HG03064 (cell line): ENCODE results near the gene EIF2S1.
"Not testable (repeated sequence)": the region's sequence is repeated elsewhere in the genome, so short reads cannot be mapped to it uniquely, and the experiment has no call there.

ENCODE experiments used
- ATAC-seq: cut with Tn5 transposase; IDR thresholded peaks from one replicate; pipeline ENCODE4 v1.9.1; 2021; ENCODE audit warnings: low read depth; ENCODE audit not compliant: unreplicated experiment

Gene EIF2S1

DNA sequence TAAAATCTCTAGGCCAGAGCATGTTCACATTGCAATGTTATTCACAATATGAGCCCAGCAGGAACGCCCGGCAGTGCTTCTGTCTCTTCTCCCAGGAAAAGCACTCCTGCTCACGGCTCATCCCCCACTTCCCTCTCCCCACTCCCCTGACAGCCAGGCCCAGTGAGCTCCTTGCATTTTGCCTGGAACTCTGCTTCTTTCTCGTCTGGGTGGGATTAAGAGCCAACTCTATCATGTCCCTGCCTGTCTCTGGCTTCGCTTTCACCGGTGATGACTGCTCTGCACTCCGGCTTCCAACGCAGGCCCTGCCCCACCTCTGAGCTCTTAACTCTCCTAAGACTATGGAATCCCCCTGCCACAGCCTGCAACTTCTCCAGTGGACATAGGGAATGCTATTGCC is 49.3 kb downstream of the EIF2S1 start:
- no peak for ATAC-seq

DNA sequence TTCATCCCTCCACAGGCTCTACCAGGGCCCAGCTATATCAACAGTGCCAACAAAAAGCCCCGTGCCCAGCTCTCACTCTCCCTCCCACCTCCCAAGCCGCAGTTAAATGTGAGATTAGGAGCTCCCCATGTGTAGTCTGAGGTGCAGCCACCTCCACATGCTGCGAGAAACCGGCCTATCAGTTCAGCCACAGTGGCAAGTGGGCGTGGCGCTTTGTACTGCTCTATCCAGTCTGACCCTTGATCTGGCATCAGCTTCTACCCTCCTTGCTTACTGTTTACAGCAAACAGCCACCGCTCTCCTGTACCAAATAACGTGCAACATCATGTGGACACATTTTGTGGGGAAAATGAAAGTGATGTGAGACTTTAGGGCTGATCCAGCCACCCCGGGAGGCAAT is 50.2 kb downstream of the EIF2S1 start:
- no peak for ATAC-seq

DNA sequence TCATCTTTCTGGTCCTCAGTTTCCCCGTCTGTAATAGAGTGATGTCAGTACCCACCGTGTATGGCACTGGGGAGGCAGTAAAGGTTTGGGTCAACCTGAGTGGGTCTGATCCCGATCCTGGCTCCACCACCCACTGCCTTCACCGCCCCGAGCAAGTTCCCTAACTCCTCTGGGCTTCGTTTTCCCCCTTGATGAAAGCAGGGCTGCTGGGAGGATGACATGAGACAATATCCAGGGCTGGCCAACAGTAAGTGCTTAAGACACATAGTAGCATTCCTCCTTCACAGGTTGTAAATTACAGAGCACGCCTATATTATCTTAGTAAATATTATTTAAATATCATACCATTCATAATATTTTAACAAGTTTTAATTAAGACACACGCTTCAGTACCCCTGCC is 51.2 kb downstream of the EIF2S1 start:
- ATAC-seq: no peak

DNA sequence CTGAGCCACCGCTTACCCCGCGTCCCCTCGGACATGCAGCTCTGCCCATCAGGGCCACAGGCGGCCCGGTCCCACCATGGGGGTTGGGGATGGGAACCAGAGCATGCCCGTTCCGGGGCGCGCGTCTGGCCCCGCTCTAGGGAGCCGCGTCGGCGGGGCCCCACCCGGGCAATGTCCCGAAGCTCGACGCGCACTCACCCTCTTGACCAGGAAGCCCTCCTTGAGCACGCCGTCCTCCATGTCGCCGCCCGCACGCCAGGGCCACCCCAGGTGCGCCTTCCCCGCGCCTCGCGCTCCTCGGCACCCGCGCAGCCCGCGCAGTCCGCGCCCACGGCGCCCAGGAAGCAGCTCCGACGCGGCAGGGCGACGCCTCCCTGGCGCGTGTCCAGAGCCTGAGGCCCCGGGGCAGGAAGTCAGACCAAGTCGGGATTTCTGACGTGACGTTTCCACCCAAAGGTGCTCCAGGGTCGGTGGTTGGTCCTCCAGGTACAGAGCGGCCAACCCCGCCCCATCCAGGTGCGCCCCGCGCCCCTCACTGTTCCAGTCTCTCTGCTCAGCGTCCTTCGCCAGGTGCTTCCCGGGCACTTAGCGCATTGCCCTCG is 51.8 kb downstream of the EIF2S1 start, which contains the start of gene PLEK2:
Gene PLEK2, minus strand, starts transcription at position 346 of the 602 bp plus-strand sequence. Its CDS starts 106 bp downstream, at position 240.
- ATAC-seq: no peak

DNA sequence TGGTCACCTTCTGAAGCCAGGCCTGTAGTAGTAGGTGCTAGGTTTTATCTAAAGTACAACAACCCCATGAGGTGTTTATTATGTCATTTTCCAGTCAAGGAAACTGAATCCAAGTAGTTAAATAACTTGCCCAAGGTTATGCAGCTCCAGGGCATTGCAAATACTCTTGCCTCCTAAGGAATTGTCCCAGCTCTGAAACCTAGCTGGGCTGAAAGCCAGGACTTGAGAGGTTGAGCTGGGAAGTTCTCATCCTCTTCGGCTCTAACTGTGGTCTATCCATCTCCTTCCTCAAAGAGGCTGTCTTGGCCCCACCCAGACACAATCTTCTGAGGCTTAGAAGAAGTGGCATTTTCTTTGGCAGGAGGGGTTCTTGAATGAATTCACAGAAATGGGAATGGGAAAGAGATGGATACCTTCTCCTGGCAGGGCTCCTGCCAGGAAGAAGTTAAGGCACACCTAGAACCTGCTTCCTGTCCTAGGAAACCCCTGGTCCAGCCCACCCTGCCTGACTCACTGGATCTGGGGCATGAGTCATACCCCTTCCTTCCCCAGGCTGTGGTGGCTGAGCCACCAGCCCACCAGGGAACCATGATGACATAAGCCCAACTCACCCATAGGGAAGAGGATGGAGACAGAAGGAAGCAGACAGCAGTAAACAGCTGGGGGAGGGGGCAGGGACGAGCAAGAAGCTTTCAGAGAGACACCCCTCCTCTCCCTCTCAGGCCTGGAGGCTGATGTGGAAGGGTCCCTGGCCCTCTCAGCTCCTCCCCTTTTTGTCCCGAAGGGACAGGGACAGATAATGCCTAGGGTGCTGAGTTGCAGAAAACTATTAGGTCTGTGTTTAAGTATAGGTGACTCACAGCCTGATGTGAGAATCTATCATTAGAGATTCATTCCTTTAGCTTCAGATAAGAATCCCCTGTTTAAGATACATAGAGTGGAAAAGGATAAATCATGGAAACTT is 54.0 kb downstream of the EIF2S1 start:
- ATAC-seq: no peak

DNA sequence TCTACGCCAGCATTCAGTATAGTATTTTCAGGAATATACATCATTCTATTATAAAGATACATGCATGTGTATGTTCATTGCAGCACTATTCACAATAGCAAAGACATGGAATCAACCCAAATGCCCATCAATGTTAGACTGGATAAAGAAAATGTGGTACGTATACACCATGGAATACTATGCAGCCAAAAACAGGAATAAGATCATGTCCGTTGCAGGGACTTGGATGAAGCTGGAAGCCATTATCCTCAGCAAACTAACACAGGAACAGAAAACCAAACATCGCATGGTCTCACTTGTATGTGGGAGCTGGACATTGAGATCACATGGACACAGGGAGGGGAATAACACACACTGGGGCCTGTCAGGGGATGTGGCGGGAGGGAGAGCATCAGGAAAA is 55.5 kb downstream of the EIF2S1 start:
- ATAC-seq: not testable (repeated sequence)

DNA sequence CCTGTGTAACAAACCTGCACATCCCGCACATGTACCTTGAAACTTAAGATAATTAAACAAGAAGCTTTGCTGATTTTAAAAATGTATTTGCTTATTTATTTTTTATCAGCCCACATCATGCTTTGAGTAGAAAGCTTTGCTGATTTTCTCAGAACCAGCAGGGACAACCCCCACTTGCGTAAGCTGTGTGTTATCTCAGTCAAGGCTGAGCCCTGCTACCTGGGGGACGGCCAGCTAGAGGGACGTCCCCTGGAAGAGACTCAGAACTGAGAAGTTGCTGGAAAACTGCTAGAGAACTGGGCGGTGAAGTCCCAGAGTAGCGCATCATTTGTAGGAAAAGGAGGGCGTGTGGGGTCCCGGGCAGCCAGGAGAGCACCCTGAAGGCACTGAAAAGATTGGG is 56.0 kb downstream of the EIF2S1 start:
- ATAC-seq: no peak

DNA sequence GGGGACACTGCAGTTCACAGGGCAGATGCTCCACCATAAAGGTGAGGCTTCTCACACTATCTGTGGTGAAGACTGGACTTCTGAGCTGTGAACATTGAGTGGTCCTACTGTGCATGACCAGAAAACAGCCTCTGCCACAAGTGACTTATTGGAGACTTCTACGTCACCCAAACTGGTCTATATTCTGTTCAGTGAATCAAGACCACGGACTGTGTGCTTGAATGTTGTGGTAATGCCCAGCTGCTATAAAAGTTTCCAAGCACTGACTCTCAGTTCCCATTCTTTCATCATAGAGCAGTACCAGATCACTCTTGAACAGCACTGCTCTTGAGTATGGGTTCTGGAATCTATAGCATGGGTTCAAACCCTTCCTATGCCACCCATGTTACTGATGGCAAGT is 56.7 kb downstream of the EIF2S1 start:
- ATAC-seq: no peak

DNA sequence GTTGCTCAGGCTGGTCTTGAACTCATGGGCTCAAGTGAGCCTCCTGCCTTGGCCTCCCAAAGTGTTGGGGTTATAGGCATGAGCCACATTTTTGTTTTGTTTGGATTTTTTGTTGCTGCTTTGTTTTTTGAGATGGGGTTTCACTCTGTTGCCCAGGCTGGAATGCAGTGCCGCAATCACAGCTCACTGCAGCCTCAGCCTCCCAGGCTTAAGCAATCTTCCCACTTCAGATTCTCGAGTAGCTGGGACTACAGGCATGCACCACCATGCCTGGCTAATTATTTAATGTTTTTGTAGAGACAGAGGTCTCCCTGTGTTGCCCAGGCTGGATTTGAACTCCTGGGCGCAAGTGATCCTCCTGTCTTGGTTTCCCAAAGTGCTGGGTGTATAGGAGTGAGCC is 57.5 kb downstream of the EIF2S1 start:
- no peak for ATAC-seq

DNA sequence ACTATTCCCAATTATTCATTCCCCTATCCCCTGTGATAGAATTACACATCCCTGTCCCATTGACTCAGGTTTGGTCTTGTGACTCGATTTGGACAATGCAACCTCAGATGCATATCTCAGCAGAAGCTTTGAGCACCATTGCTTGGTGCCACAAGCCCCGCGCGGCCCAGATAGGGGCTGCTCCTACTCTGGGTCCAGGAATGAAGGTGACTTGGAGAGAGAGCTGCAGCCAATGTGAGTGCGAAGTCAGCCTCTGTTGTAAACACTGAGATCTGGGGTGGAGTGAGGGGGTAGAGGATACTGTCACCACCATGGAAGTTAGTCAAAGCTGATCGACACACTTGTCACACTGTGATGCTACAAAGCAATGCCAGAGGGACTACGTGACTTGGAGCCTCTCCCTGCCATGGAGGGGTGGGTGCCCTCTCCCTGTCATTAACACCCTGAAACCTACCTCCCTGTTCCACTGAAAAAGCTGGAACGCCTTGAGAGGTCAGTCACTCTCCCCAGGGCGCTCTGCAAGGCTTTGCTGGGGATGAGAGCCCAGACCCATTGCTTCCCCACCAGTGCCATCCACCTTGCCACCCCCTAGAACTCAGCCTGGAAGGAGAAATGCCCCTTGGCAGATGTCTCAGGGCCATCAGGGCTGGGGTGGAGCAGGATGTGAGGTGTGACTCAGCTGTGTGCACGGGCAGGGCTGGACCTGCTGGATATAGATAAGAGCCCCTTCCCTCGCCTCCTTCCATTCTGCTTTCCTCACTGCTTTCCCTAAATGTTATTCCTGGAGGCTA is 58.5 kb downstream of the EIF2S1 start:
- no peak for ATAC-seq

DNA sequence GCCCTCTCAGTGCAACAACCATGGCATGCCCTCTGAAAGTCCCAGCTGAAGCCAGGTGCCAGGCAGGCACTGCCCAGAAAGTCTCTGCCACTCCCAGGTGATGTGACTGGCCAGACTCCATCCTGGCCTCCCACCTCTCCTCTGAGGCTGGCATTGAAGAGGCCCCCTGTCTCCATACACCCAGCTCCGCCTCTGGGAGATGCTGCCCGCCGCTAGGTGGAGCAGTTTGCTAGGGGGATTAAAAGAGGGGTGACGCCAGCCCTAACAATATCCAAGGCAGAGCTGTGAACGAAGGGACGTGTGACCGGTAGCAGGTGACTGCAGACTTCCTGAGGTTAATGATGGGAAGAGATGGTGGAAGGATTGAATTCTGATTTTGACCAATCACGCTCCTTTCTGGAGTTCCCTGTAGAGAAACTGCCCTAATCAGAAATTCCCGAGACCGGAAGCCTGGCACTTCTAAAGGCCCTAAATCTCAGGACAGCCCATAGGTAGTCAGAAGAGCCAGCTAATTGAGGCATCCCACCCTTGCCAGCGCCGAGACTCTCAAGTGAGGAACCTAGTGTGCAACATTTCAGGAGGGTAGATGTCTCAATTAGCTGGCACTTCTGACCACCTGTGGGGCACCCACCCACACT is 60.1 kb downstream of the EIF2S1 start:
- no peak for ATAC-seq

DNA sequence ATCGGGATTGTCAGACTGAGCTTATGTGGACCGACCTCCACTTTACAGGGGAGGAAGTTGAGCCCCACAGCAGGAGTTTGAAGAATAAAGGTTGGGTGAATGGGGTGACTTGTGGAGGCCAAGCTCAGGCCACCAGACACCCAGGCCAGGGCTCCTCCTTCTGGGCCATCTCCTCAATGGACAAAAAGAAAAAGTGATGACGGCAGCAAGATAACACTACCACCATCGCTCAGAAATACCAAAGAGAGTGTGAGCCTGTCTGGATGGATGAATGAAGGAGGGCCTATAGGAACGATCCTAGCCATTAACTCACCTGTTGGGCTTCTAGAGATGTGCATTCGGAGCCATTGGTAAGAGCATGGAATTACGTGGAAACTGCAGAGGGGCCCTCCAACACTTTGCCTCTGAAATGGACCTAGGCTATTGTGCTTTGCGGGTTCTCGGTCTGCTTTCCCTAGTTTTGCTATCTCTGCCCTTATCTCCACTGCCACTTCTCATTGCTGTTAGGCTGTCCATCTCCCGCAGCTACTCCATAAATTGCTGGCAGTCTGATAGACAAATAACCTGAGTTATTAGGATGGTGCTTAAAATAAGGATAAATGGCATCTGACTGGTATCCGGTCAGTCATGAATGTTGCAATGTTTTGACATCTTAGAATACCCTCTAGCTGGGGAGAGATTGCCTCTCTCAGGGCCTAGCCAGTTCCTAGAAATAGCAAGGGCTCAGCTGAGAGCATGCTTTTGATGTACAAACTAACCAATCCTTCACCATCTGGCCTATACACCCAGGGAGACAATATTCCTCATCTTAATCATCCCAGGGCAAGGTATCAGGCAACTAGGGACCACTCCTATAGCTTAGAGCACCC is 61.5 kb downstream of the EIF2S1 start:
- ATAC-seq: no peak

DNA sequence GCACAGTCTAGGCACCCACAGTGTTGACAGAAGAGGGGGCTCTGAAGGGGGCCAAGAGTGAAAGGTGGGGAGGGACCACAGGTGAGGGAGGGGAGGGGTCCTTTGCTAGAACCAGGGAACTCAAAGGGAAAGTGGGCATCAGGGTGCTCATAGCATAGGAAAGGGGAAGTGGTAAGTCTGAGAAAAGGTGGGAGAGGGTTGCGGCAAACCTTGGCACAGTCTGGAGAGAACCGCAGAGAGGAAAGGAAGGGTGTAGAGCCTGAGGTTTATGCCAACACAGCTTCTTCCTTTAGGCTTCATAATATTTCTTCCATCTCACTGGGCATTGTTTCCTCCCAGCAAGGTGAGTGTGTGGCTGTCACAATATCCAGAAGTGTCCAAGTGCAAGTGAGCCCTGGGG is 63.3 kb downstream of the EIF2S1 start:
- no peak for ATAC-seq

DNA sequence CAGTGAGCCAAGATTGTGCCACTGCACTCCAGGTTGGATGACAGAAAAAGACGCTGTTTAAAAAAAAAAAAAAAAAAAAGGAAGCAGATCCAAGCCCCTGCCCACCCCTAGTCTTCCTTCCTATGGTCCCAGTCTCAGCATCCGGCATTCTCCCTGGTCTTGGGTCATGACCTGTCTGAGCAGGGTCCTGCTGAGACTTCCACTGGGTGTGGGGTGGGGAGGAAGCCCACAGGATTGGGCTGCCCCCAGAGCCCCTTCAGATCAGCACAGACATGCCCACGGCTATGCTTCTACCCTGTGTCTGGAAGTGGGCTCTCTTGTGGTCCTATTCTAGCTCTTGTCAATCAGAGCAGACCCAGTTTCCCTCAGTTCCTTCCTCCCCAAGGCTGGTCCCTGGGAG is 64.4 kb downstream of the EIF2S1 start:
- ATAC-seq: no peak

DNA sequence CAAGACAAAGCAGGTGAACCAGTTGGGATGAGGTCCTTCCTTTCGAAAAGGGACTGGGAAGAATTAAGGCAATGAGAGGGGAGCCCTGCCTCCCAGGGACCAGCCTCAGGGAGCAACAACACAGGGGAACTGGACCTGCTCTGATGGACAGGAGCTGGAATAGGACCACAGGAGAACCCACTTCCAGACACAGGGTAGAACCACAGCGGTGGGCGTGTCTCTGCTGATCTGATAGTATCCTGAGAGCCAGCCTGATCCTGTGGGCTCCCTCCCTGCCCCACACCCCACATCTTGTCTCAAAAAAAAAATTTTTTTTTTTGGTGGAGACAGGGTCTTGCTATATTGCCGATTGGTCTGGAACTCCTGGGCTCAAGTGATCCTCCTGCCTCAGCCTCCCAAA is 65.5 kb downstream of the EIF2S1 start:
- no peak for ATAC-seq

DNA sequence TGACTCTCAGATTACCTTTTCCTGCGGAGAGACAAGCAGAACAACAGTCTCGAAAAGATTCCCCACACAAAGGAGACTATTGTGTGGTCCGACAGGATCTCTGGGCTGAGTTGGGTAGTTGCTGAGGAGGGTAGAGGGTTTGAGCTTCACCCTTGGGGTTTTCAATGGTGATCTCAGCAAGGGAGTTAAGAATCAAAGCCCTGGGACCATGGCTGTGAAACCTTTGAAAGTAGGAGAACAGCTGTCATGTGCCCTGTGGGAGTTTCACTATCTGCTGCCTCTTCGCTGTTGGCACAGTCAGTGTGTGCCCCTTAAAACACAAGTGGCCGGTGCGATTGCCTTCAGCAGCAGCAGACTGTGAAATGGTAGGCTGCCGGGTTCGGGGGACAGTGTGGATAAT is 66.0 kb downstream of the EIF2S1 start:
- no peak for ATAC-seq

DNA sequence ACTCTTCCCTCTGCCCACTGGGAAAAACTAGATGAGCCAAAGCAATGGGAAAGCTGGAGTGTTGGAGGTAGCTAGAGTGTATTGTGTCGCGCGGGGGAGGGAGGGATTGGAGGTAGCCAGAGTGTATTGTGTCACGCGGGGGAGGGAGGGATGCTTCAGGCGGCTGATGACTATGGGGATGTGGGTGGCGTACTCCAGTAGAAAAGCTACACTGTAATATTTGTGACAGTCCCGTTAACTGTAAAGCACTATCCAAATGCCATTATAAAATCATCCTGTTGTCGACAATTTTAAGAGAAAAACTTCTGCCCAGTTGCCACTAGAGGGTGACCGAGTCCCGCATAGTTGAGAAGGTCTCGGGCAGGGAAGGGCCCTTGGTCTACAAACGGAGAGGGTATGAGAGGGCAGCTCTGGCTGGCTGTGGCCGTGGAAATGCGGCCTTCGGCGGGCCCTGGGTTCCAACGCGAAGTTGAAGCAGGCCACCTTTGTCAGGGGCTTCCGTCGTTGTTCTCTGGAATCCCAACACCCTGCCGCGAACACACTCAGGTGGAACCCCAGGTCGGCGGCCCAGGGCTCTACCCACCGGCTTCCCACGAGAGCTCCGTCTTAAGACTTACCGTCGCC is 67.0 kb downstream of the EIF2S1 start:
- no peak for ATAC-seq

DNA sequence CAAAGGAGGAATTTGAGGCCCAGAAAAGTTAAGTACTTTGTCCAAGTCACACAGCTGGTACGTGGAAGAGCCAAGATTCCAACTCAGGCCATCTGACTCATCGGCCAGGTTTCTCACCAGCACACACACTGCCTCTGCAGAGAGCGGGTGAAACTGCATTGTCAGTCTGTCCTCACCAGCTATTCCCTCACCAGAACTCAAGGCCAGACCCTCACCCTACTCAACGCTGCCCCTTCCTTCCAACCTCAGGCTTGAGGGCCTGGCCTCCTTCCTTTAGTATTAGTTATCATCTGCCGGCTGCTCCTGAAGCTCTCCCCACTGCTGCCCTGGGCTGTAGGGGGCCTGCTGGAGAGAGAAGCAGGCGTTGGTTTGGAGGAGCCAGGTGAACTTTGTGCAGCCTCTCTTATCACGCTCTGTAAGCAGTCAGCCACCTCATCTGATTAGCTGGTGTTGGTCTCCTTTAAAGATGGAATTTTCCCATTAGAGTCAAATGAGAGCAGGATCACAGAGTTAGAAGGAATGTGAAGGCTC is 68.4 kb downstream of the EIF2S1 start:
- ATAC-seq: no peak
